K562 (cell line): ENCODE data around the gene ARHGEF16. TPM values are rescaled to one million over a fixed set of nuclear protein-coding genes. Genes with fewer than 3 reads are reported as not detected.

Experiments
- ATAC-seq: fragments of 200-7000 bp; cut with Tn5 transposase; 3 replicates; pipeline ENCODE4 v1.9.1; 2020; ENCODE audit warnings: moderate library complexity
- BruUV-seq: library from RNA; stranded (reverse); fragments of 400-500 nt; replicated peaks from 2 replicates; lab custom pipeline; 2021; lab: Mats Ljungman, UMichigan
- CTCF ChIA-PET: fragments of 300-600 bp; formaldehyde crosslinking; extraction: SDS; loops from one replicate; lab custom pipeline; 2021; ENCODE audit warnings: low intra/inter-chr PET ratio; lab: Yijun Ruan, JAX
- POLR2A ChIA-PET: fragments of 300-600, 350-650 bp; sonication (Branson Sonifier 250); formaldehyde crosslinking; extraction: SDS; loops from one replicate; lab custom pipeline; 2021; ENCODE audit warnings: antibody characterized with exemption, inconsistent platforms; lab: Yijun Ruan, JAX
- DNase-seq, 4 experiments: peaks; one replicate each; pipeline versions ENCODE4 v3.0.0 to v3.0.0-alpha.2; 2011 to 2018; ENCODE audit warnings: low spot score in 3 of 4, mixed read lengths in 3 of 4; ENCODE audit errors: extremely low read depth in 1 of 4
- FAIRE-seq: peaks from 2 replicates; lab custom pipeline; 2011; peaks lifted over from hg19 to GRCh38; lab: Jason Lieb, UNC
- H2AFZ ChIP-seq: 2 replicates; pipeline ENCODE4 v1.6.0; 2011; ENCODE audit warnings: low read depth, low read length, control low read depth, inconsistent platforms
- H3K27ac ChIP-seq: fragments of 200-600 bp; 3 replicates; pipeline ENCODE4 v1.8.0; 2011; ENCODE audit warnings: low read depth, mild to moderate bottlenecking, control low read depth, inconsistent platforms, low read length, moderate library complexity, mixed read lengths; ENCODE audit errors: extremely low read depth
- H3K27me3 ChIP-seq, 2 experiments: fragments of 300-600 bp in 1 of 2; 2 replicates in 1 of 2; 3 replicates in 1 of 2; pipeline versions ENCODE4 v1.6.0 to v1.8.0; 2011; ENCODE audit warnings: inconsistent platforms in 2 of 2, low read length in 2 of 2, mild to moderate bottlenecking in 1 of 2, mixed read lengths in 1 of 2, moderate library complexity in 1 of 2; ENCODE audit not compliant: control insufficient read depth in 2 of 2, insufficient read depth in 2 of 2
- H3K36me3 ChIP-seq: fragments of 300-600 bp; 3 replicates; pipeline ENCODE4 v1.8.0; 2011; ENCODE audit warnings: mild to moderate bottlenecking, low read length, inconsistent platforms; ENCODE audit not compliant: control insufficient read depth, insufficient read depth
- H3K4me1 ChIP-seq, 2 experiments: fragments of 200-600 bp in 1 of 2; replicated peaks in 1 of 2; 2 replicates in 1 of 2; 3 replicates in 1 of 2; pipeline versions ENCODE4 v1.5.1 to v1.8.0; 2011; ENCODE audit warnings: inconsistent platforms in 2 of 2, low read length in 2 of 2, mild to moderate bottlenecking in 1 of 2, mixed read lengths in 1 of 2, moderate library complexity in 1 of 2; ENCODE audit not compliant: control insufficient read depth in 2 of 2, insufficient read depth in 2 of 2
- H3K4me2 ChIP-seq: 2 replicates; pipeline ENCODE4 v1.6.1; 2011; ENCODE audit warnings: low read length, control low read depth, inconsistent platforms, mixed read lengths; ENCODE audit not compliant: insufficient read depth
- H3K4me3 ChIP-seq: fragments of 200-600 bp; sonication (generic), shearing (Covaris generic); 2 replicates; pipeline ENCODE4 v1.5.1; 2016; ENCODE audit warnings: control low read depth, inconsistent platforms
- H3K79me2 ChIP-seq: fragments of 200-600 bp; 3 replicates; pipeline ENCODE4 v1.8.0; 2011; ENCODE audit warnings: low read length, inconsistent platforms; ENCODE audit not compliant: control insufficient read depth, insufficient read depth
- H3K9ac ChIP-seq, 2 experiments: 2 replicates each; pipeline versions ENCODE4 v1.6.0 to v1.6.1; 2011; ENCODE audit warnings: low read depth in 2 of 2, low read length in 2 of 2, control low read depth in 1 of 2, inconsistent platforms in 1 of 2, mild to moderate bottlenecking in 1 of 2, mixed read lengths in 1 of 2; ENCODE audit not compliant: insufficient read depth in 1 of 2
- H3K9me1 ChIP-seq: one replicate; pipeline ENCODE4 v1.6.0; 2011; ENCODE audit warnings: inconsistent platforms, mild to moderate bottlenecking, low read length, moderate library complexity; ENCODE audit not compliant: control insufficient read depth, insufficient read depth
- H3K9me3 ChIP-seq: replicated peaks from 2 replicates; pipeline ENCODE4 v1.5.1; 2011; ENCODE audit warnings: low read depth, low read length, inconsistent platforms; ENCODE audit not compliant: control insufficient read depth, insufficient read depth
- H4K20me1 ChIP-seq: replicated peaks from 2 replicates; pipeline ENCODE4 v1.6.1; 2011; ENCODE audit warnings: low read length, inconsistent platforms, mixed read lengths; ENCODE audit not compliant: control insufficient read depth, insufficient read depth
- BRCA1 ChIP-seq, 2 experiments: fragments of 450-650 bp in 1 of 2; sonication (generic) in 1 of 2; formaldehyde crosslinking in 1 of 2; IDR thresholded peaks; 2 replicates each; pipeline versions ENCODE4 v1.5.0 to v1.6.1; 2017 to 2020; ENCODE audit warnings: mild to moderate bottlenecking in 1 of 2, missing genetic modification reagents in 1 of 2
- MGA ChIP-seq: fragments of 450-650 bp; IDR thresholded peaks from 2 replicates; pipeline ENCODE4 v1.6.1; 2016; ENCODE audit warnings: mild to moderate bottlenecking, moderate library complexity
- WGBS: fragments of 100-300 bp; shearing (Covaris generic); methylation state at CpG from one replicate; pipeline ENCODE4 v1.1.6; 2016; ENCODE audit warnings: low coverage, mixed read lengths; ENCODE audit not compliant: insufficient coverage; ENCODE audit errors: missing lambda C conversion rate; 5-methylcytosine and 5-hydroxymethylcytosine counted together
- in situ Hi-C: fragments of 300-500 bp; cut with MboI; formaldehyde crosslinking; loops from 4 replicates; pipeline ENCODE4 v1.15.0; 2018; ENCODE audit warnings: inconsistent platforms, mixed read lengths
- intact Hi-C: fragments of 100-400 bp; cut with micrococcal nuclease; formaldehyde crosslinking; loops from 2 replicates; pipeline ENCODE4 v1.14.2; 2022
- polyA plus RNA-seq, 8 experiments: library from polyadenylated mRNA; depleted of rRNA in 4 of 8; stranded (reverse) in 5 of 8; unstranded in 3 of 8; fragments of >200 nt; fragmentation: Nextera tagmentation in 2 of 8; fragmentation: Illumina TruSeq in 1 of 8; extraction: Ambion mirVana in 2 of 8; extraction: Trizol in 1 of 8; gene quantifications; 2 replicates each; pipeline versions ENCODE4 v1.2.1 to v1.2.3, GENCODE V29; 2011 to 2014; ENCODE audit warnings: inconsistent platforms in 1 of 8, missing spikeins in 1 of 8
- total RNA-seq, 7 experiments: library from RNA; depleted of rRNA in 6 of 7; stranded (reverse); fragments of >200 nt in 6 of 7; fragmentation: Illumina TruSeq in 2 of 7; extraction: Trizol in 2 of 7; gene quantifications; 2 replicates each; pipeline versions ENCODE4 v1.2.1 to v1.2.3, GENCODE V29; 2011 to 2021; ENCODE audit warnings: low replicate concordance in 1 of 7

Gene ARHGEF16
- total and polyA plus RNA-seq, 9 of the 15 experiments (the other 6 are each of a cell fraction or from before 2014, with no cell fraction given) = 0.15 to 1.2 (median 0.49) TPM; not detected in 2

- no peak overlapping the region for H3K9ac ChIP-seq
- ChIA-PET CTCF (no interaction called here), POLR2A (interaction anchor here (0.5 kb wide), 1 partner anchor 101 kb away, joined by 3 read pairs; no protein-coding TSS in a partner anchor)
- no peak overlapping the region for H2AFZ ChIP-seq
- peaks cover 0 to 13% of the 10 kb centered on the region in 2 experiments; a peak in 2 of 5 replicates for H3K4me1 ChIP-seq
- DNase-seq (no peak), FAIRE-seq (no peak), ATAC-seq (no peak)
- no peak overlapping the region for H3K27ac ChIP-seq
- no peaks in the 10 kb centered on the region for H3K79me2 ChIP-seq
- peaks cover 3% of the 10 kb centered on the region; the same call in 1 of the 2 replicates for H4K20me1 ChIP-seq
- no peaks in the 10 kb centered on the region for H3K36me3 ChIP-seq
- no peaks in the 10 kb centered on the region for H3K9me1 ChIP-seq
- 0% methylated on average over 23 of the region's 23 CpGs for WGBS
- H3K9me3 ChIP-seq = peaks cover 4% of the 10 kb centered on the region; the same call in 1 of the 2 replicates
- intact Hi-C loops (loop anchor here (10.0 kb wide), 1 partner anchor 1006 kb away; the partner anchor contains the start of gene PEX10), in situ Hi-C loops (loop anchor here (5.0 to 10.0 kb wide), 2 partner anchors 418 to 596 kb away; no protein-coding TSS in a partner anchor)
- H3K4me3 ChIP-seq = no peak overlapping the region
- peaks cover 7 to 43% of the 10 kb centered on the region in 2 experiments for H3K27me3 ChIP-seq
- no peak overlapping the region for H3K4me2 ChIP-seq
- TF ChIP-seq BRCA1 (IDR thresholded peaks at IDR 0.05) (no peak), BRCA1 (CRISPR knock-in tag; IDR thresholded peaks at IDR 0.05) (no peak), MGA (no peak)
- no TSS peak for BruUV-seq
These were observed 34.1 kb upstream of the ARHGEF16 start for GRCh38 chr1:3420218-3420951.
